Measurements from ENCODE around the gene DNAJC25. TPM values are rescaled to one million over a fixed set of nuclear protein-coding genes. Genes with fewer than 3 reads are reported as not detected.

DNAJC25 gene
- total and polyA plus RNA-seq, 2 experiments from 2014 or later, result 8.4 to 8.9 TPM

DNA sequence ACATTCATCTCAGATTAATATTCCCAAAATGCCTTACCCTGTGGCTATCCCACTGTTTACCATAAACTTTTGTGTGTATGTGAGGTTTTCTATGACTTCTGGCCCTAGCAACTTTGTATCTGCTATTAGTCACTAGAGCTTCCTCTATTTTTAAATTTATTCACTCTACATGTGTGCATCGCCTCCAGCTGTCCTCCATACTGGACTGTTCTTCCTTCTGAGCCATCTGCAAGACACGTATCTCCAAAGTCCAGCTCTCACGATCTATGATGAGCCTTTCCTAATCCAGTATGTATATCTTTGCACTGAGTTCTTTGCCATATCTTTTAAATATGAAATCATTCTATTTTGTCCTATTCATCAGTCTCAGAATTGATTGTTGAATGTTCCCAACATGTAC, 28.6 kb downstream of the DNAJC25 start:
- Histone ChIP-seq H3K4me2 (no peak overlapping the region), H3K4me3 (no peak overlapping the region), H2AFZ (no peak overlapping the region), H4K20me1 (replicated peaks; ENCODE audit: insufficient read depth) (no peaks in the 10 kb centered on the region), H3K27ac (ENCODE audit: low read depth) (no peak overlapping the region), H3K4me1 (ENCODE audit: insufficient read depth) (peaks cover 10% of the 10 kb centered on the region), H3K27me3 (ENCODE audit: insufficient read depth) (peaks cover 18% of the 10 kb centered on the region), H3K79me2 (replicated peaks; ENCODE audit: insufficient read depth) (peaks cover 19% of the 10 kb centered on the region), H3K9me2 (ENCODE audit: insufficient read depth) (no peaks in the 10 kb centered on the region), H3K36me3 (ENCODE audit: insufficient read depth) (no peaks in the 10 kb centered on the region), H3F3A (replicated peaks; ENCODE audit: low read depth) (no peaks in the 10 kb centered on the region)
- peaks cover 4% of the 10 kb centered on the region for H3K36me3 Mint-ChIP-seq (ENCODE audit: low read depth)
- no peaks in the 10 kb centered on the region for H3K9me3 Mint-ChIP-seq
- peaks cover 21% of the 10 kb centered on the region for H3K4me1 Mint-ChIP-seq
- ATAC-seq, result no peak
- no peak overlapping the region for H3K27ac Mint-ChIP-seq
- peaks cover 17% of the 10 kb centered on the region for H3K27me3 Mint-ChIP-seq (ENCODE audit: insufficient read depth, low read depth, poor library complexity)
- no peak for DNase-seq (ENCODE audit: low spot score)
- H3K4me3 Mint-ChIP-seq, result no peak overlapping the region; the same call in 2 of the 3 replicates
- no peak for TF ChIP-seq ZNF114 (CRISPR knock-in tag; IDR thresholded peaks at IDR 0.05)
- TF ChIP-seq STAT1 (IDR thresholded peaks at IDR 0.05; ENCODE audit: unreplicated experiment), result no peak
- TF ChIP-seq, protein P1, sequence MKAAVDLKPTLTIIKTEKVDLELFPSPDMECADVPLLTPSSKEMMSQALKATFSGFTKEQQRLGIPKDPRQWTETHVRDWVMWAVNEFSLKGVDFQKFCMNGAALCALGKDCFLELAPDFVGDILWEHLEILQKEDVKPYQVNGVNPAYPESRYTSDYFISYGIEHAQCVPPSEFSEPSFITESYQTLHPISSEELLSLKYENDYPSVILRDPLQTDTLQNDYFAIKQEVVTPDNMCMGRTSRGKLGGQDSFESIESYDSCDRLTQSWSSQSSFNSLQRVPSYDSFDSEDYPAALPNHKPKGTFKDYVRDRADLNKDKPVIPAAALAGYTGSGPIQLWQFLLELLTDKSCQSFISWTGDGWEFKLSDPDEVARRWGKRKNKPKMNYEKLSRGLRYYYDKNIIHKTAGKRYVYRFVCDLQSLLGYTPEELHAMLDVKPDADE (IDR thresholded peaks at IDR 0.05), result no peak

DNA sequence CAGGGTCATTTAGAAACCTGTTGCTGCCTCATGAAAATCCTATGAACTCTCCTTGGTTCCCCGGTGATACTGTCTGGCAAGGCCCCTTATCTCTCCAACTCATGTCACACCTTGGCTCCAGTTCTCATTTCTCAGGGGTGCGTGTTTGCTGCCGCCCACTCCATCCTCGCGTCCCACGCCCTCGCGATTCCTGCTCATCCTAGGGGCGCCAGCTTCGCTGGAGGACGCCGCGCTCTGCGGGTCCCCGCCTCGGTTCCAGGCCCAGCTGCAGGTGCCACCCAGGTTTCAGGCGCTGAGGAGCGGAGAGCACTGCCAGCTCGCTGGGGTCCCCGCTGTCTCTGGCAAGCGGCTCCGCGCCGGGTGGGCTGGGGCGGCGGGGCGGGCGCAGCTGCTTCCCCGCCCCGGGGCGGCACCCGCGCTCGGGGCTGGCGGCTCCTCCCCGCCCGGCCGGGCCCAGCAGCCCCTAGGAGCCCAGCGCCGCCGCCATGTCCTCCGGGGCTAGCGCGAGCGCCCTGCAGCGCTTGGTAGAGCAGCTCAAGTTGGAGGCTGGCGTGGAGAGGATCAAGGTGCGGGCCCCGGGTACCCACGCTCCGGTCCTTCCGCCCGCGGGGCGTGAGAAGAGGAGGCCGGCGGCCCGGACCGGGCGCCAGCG, 30.1 kb downstream of the DNAJC25 start, which contains the start of gene GNG10:
GNG10 (plus strand) TSS at position 456 of the 652 bp plus-strand sequence; CDS start at position 486, 30 bp downstream.
- Mint-ChIP-seq H3K4me3 (peak within 1 kb of the TSS; percentile 94), H3K27me3 (ENCODE audit: insufficient read depth, low read depth, poor library complexity) (peaks cover 17% of the 10 kb centered on the region), H3K36me3 (ENCODE audit: low read depth) (peaks cover 8% of the 10 kb centered on the region), H3K4me1 (peaks cover 21% of the 10 kb centered on the region), H3K9me3 (no peaks in the 10 kb centered on the region), H3K27ac (no peak within 1 kb of the TSS)
- Histone ChIP-seq H3K36me3 (ENCODE audit: insufficient read depth) (no peaks in the 10 kb centered on the region), H3K4me1 (ENCODE audit: insufficient read depth) (peaks cover 10% of the 10 kb centered on the region), H3F3A (replicated peaks; ENCODE audit: low read depth) (no peaks in the 10 kb centered on the region), H3K27me3 (ENCODE audit: insufficient read depth) (peaks cover 18% of the 10 kb centered on the region), H3K4me2 (peak within 1 kb of the TSS; percentile 94), H3K4me3 (peak within 1 kb of the TSS; percentile 78), H3K79me2 (replicated peaks; ENCODE audit: insufficient read depth) (peaks cover 32% of the 10 kb centered on the region), H4K20me1 (replicated peaks; ENCODE audit: insufficient read depth) (no peaks in the 10 kb centered on the region; the same call in 1 of the 2 replicates), H2AFZ (peak within 1 kb of the TSS; percentile 98; the same call in 1 of the 2 replicates), H3K27ac (ENCODE audit: low read depth) (0 out of 2 replicates have a peak within 1 kb of the TSS, but pooled peaks have one; percentile 8), H3K9me2 (ENCODE audit: insufficient read depth) (no peaks in the 10 kb centered on the region)
- ATAC-seq (peak; percentile 77), DNase-seq (ENCODE audit: low spot score) (peak; percentile 57)
- peak; percentile 82 for TF ChIP-seq POLR2AphosphoS5 (IDR thresholded peaks at IDR 0.05; ENCODE audit: low read depth)
- TF ChIP-seq CREB1 (CRISPR knock-in tag; IDR thresholded peaks at IDR 0.05; ENCODE audit: low read depth), result no peak
- TF ChIP-seq NANOG (IDR thresholded peaks at IDR 0.05; ENCODE audit: borderline replicate concordance), result no peak

DNA sequence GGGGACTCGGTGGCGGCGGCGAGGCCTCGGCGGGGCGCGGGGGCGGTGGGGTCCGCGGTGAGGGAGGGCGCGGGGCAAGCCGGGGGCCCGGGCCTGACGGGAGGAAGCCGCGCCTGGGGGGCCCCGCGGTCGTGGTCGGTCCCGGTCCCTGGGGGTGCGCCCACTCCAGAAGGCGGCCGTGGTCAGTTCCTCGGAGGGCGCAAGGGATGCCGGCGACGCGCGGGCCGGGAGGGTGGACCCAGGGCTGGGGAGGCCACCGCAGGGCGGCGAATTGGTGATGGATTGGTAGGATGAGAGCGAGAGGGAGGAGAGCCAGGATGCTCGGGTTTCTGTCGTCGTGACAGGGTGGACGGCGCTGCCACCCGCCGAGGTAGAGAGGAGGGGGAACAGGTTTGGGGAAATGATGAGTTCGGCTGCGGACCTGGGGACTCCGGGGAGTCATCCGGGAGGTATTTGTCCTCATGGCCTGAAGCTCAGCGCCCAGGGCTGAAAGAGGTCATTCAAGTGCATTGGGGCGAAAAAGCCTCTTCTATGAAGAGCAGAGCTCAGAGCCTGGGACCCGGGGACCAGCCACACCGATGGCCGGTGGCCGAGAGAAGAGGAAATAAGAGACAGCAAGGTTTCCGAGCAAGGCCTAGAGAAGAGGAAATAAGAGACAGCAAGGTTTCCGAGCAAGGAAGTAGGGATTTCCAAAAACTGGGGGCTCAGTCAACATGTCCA, 30.8 kb downstream of the DNAJC25 start:
- Histone ChIP-seq H3K4me1 (ENCODE audit: insufficient read depth) (peaks cover 10% of the 10 kb centered on the region), H3K79me2 (replicated peaks; ENCODE audit: insufficient read depth) (peaks cover 33% of the 10 kb centered on the region), H3K4me2 (peak overlapping the region; percentile 94), H2AFZ (peak overlapping the region; percentile 75; the same call in 1 of the 2 replicates), H3K4me3 (peak overlapping the region; percentile 78), H4K20me1 (replicated peaks; ENCODE audit: insufficient read depth) (no peaks in the 10 kb centered on the region; the same call in 1 of the 2 replicates), H3K9me2 (ENCODE audit: insufficient read depth) (no peaks in the 10 kb centered on the region), H3K27me3 (ENCODE audit: insufficient read depth) (peaks cover 18% of the 10 kb centered on the region), H3F3A (replicated peaks; ENCODE audit: low read depth) (no peaks in the 10 kb centered on the region), H3K36me3 (ENCODE audit: insufficient read depth) (no peaks in the 10 kb centered on the region), H3K27ac (ENCODE audit: low read depth) (0 out of 2 replicates have a peak overlapping the region, but pooled peaks have one; percentile 8)
- Mint-ChIP-seq H3K27me3 (ENCODE audit: insufficient read depth, low read depth, poor library complexity) (peaks cover 17% of the 10 kb centered on the region), H3K9me3 (no peaks in the 10 kb centered on the region), H3K4me3 (peak overlapping the region; percentile 94), H3K36me3 (ENCODE audit: low read depth) (peaks cover 11% of the 10 kb centered on the region), H3K27ac (no peak overlapping the region), H3K4me1 (peaks cover 20% of the 10 kb centered on the region)
- ATAC-seq (peak; percentile 45), DNase-seq (ENCODE audit: low spot score) (peak; percentile 75)
- TF ChIP-seq, protein P2, sequence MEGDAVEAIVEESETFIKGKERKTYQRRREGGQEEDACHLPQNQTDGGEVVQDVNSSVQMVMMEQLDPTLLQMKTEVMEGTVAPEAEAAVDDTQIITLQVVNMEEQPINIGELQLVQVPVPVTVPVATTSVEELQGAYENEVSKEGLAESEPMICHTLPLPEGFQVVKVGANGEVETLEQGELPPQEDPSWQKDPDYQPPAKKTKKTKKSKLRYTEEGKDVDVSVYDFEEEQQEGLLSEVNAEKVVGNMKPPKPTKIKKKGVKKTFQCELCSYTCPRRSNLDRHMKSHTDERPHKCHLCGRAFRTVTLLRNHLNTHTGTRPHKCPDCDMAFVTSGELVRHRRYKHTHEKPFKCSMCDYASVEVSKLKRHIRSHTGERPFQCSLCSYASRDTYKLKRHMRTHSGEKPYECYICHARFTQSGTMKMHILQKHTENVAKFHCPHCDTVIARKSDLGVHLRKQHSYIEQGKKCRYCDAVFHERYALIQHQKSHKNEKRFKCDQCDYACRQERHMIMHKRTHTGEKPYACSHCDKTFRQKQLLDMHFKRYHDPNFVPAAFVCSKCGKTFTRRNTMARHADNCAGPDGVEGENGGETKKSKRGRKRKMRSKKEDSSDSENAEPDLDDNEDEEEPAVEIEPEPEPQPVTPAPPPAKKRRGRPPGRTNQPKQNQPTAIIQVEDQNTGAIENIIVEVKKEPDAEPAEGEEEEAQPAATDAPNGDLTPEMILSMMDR (conservative IDR thresholded peaks at IDR 0.05; ENCODE audit: low read depth in 2 of 2), result no peak

All from GM23338 (cell line).